GM18507 (cell line): ENCODE results near the gene PLOD2.

Experiments
- DNase-seq: peaks from one replicate; pipeline ENCODE4 v3.0.0; 2011; ENCODE audit warnings: low read depth; ENCODE audit not compliant: insufficient read length; ENCODE audit errors: extremely low spot score
- FAIRE-seq: peaks from 2 replicates; lab custom pipeline; 2011; peaks lifted over from hg19 to GRCh38; lab: Jason Lieb, UNC

The PLOD2 gene

GRCh38 chr3:146169891-146170290, 8.9 kb upstream of the PLOD2 start:
- FAIRE-seq (no peak), DNase-seq (no peak)

GRCh38 chr3:146166826-146167225, 5.8 kb upstream of the PLOD2 start:
- FAIRE-seq (no peak), DNase-seq (no peak)

GRCh38 chr3:146166415-146166821, 5.4 kb upstream of the PLOD2 start:
- no peak for DNase-seq
- FAIRE-seq = no peak

- FAIRE-seq (no peak), DNase-seq (no peak)
Measured at GRCh38 chr3:146165877-146166276, 4.9 kb upstream of the PLOD2 start.

- DNase-seq = no peak
- FAIRE-seq = no peak
Measured at GRCh38 chr3:146164971-146165769, 4.2 kb upstream of the PLOD2 start.

GRCh38 chr3:146164506-146164905, 3.5 kb upstream of the PLOD2 start:
- DNase-seq (no peak), FAIRE-seq (no peak)

- DNase-seq (no peak), FAIRE-seq (no peak)
Measured at GRCh38 chr3:146164071-146164470, 3.1 kb upstream of the PLOD2 start.

GRCh38 chr3:146163584-146163983, 2.6 kb upstream of the PLOD2 start:
- no peak for DNase-seq
- FAIRE-seq = no peak

- DNase-seq (no peak), FAIRE-seq (no peak)
Measured at GRCh38 chr3:146162561-146162960, 1.6 kb upstream of the PLOD2 start.

GRCh38 chr3:146161663-146162002, 649 bp upstream of the PLOD2 start:
- no peak for DNase-seq
- no peak for FAIRE-seq

GRCh38 chr3:146160321-146160963, 542 bp downstream of the PLOD2 start:
- FAIRE-seq (no peak), DNase-seq (no peak)

GRCh38 chr3:146159616-146160320, 1.2 kb downstream of the PLOD2 start:
- DNase-seq (no peak), FAIRE-seq (no peak)

- FAIRE-seq = no peak
- DNase-seq = no peak
Measured at GRCh38 chr3:146159037-146159436, 1.9 kb downstream of the PLOD2 start.

- DNase-seq = no peak
Measured at GRCh38 chr3:146157325-146158060, 3.5 kb downstream of the PLOD2 start.

GRCh38 chr3:146156666-146157314, 4.2 kb downstream of the PLOD2 start:
- no peak for DNase-seq

More at GRCh38 chr3:146157325-146158060, 3.5 kb downstream of the PLOD2 start:
- no peak for FAIRE-seq

GRCh38 chr3:146156095-146156494, 4.9 kb downstream of the PLOD2 start:
- FAIRE-seq = no peak
- DNase-seq = no peak

More at GRCh38 chr3:146156666-146157314, 4.2 kb downstream of the PLOD2 start:
- no peak for FAIRE-seq

- FAIRE-seq (no peak), DNase-seq (no peak)
Measured at GRCh38 chr3:146154995-146155394, 6.0 kb downstream of the PLOD2 start.

GRCh38 chr3:146154316-146154715, 6.7 kb downstream of the PLOD2 start:
- FAIRE-seq (no peak), DNase-seq (no peak)

GRCh38 chr3:146153429-146153828, 7.6 kb downstream of the PLOD2 start:
- no peak for FAIRE-seq
- no peak for DNase-seq
